KOPT-K1 (cell line): ENCODE results near the gene GLYATL1.

Source experiments
- H3K27ac ChIP-seq: fragments of 200-600 bp; sonication (generic); 2 replicates; pipeline ENCODE4 v1.5.1; 2016; ENCODE audit warnings: antibody characterized with exemption, mild to moderate bottlenecking, low read depth, low read length; ENCODE audit not compliant: poor library complexity, severe bottlenecking
- H3K36me3 ChIP-seq: fragments of 200-600 bp; sonication (generic); 2 replicates; pipeline ENCODE4 v1.5.1; 2017; ENCODE audit warnings: antibody characterized with exemption, mild to moderate bottlenecking, low read length, moderate library complexity; ENCODE audit not compliant: insufficient read depth
- H3K9me3 ChIP-seq: fragments of 200-600 bp; sonication (generic); 2 replicates; pipeline ENCODE4 v1.5.1; 2017; ENCODE audit warnings: antibody characterized with exemption, low read length, mild to moderate bottlenecking; ENCODE audit not compliant: insufficient read depth, poor library complexity, severe bottlenecking

The GLYATL1 gene, protein sequence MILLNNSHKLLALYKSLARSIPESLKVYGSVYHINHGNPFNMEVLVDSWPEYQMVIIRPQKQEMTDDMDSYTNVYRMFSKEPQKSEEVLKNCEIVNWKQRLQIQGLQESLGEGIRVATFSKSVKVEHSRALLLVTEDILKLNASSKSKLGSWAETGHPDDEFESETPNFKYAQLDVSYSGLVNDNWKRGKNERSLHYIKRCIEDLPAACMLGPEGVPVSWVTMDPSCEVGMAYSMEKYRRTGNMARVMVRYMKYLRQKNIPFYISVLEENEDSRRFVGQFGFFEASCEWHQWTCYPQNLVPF

DNA sequence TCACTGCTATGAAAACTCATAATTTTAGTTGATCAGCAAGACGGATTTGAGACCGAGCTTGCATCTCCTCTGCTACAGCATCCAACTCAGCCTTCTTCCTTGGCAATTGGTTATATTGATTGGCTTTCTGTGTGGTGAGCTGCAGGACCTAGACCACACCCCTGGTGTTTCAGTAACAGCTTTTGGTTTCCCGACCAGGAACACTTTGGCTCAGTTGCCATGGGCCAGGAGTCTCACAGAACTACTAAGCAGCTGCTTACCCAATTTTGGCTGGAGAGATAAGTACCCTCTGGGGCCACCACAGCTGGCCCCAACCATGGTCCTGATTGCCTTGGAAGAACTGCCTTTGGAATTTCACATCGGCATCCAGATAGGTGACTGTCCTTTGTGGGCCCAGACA lies at the start of gene GLYATL1:
TSS of gene GLYATL1 (plus strand) at position 212 of the 400 bp plus-strand sequence. CDS start 7,600 bp downstream, outside the sequence.
- H3K27ac ChIP-seq: no peak within 1 kb of the TSS

GRCh38 chr11:58893899-58894298 lies 45.4 kb upstream of the GLYATL1 start:
- Histone ChIP-seq H3K27ac (no peak overlapping the region), H3K9me3 (no peaks in the 10 kb centered on the region), H3K36me3 (no peaks in the 10 kb centered on the region)

More for the DNA sequence above, at the start of gene GLYATL1:
- Histone ChIP-seq H3K9me3 (no peaks in the 10 kb centered on the region), H3K36me3 (no peaks in the 10 kb centered on the region)

GRCh38 chr11:58898106-58898505 lies 41.2 kb upstream of the GLYATL1 start:
- H3K27ac ChIP-seq: no peak overlapping the region
- H3K9me3 ChIP-seq: no peaks in the 10 kb centered on the region
- H3K36me3 ChIP-seq: no peaks in the 10 kb centered on the region

DNA sequence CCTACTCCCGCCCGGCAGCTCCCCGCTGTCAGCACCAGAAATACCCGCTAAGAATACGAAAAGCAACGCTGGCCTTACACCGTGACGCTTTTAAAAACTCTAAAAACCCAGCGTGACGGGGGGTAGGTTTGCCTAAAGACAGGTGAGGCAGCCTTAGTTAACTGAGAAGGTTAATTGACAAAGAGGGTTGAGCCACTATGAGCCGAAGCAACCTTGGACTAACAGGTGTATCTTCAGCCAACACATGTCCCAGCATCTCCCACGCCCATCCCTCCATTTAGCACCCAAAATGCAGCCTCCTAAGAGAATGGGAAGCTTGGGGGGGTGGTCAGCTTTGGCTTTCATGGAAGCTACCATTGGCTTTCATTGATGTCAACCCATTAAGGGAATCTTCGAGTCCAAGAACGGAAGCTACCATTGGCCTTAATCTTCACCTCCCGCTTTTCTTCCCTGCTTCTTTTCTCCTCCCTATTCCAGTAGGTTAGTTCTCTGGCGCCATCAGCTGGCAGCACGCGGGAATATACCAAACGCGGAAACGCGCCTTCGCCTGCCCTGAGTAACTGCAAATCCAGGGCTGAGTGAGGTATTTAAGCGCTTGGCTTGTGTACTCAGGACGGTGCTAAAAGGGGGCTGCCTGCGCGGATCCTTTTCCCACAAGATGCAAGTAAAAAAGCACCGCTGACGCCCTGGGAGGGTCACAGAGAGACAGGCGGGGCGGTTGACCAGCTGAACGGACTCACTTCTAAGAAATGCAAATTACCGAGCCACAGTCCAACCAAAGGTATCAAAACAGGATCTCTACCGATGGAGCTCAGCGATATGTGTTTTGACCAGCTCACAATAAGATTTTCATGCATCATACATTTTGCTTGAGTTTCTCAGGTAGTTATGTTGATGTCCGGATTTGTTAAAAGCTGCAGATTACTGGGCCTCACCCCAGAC lies 38.5 kb upstream of the GLYATL1 start:
- H3K9me3 ChIP-seq: no peaks in the 10 kb centered on the region
- H3K27ac ChIP-seq: no peak overlapping the region
- no peaks in the 10 kb centered on the region for H3K36me3 ChIP-seq

DNA sequence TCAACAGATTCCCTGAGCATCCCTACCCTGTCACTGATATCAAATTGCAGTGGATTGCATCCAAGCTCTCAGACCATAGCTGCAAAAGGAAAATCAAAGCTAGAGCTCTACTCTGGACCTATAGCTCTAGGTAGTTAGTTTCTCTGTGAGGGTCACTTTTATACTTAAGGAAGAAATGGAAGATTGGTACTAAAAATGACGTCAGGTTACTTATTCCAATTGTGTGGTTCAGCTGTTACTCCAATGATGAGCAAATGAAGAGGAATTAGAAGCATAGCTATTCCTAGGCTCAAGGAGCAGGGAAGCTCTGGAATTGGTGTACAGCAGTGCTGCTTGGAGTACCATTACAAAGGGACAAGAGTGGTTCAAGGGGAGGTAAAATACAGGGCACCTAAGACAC lies 36.4 kb upstream of the GLYATL1 start:
- H3K9me3 ChIP-seq: no peaks in the 10 kb centered on the region
- no peak overlapping the region for H3K27ac ChIP-seq
- no peaks in the 10 kb centered on the region for H3K36me3 ChIP-seq

GRCh38 chr11:58905011-58905720 lies 34.1 kb upstream of the GLYATL1 start:
- H3K27ac ChIP-seq: no peak overlapping the region
- no peaks in the 10 kb centered on the region for H3K9me3 ChIP-seq
- no peaks in the 10 kb centered on the region for H3K36me3 ChIP-seq

DNA sequence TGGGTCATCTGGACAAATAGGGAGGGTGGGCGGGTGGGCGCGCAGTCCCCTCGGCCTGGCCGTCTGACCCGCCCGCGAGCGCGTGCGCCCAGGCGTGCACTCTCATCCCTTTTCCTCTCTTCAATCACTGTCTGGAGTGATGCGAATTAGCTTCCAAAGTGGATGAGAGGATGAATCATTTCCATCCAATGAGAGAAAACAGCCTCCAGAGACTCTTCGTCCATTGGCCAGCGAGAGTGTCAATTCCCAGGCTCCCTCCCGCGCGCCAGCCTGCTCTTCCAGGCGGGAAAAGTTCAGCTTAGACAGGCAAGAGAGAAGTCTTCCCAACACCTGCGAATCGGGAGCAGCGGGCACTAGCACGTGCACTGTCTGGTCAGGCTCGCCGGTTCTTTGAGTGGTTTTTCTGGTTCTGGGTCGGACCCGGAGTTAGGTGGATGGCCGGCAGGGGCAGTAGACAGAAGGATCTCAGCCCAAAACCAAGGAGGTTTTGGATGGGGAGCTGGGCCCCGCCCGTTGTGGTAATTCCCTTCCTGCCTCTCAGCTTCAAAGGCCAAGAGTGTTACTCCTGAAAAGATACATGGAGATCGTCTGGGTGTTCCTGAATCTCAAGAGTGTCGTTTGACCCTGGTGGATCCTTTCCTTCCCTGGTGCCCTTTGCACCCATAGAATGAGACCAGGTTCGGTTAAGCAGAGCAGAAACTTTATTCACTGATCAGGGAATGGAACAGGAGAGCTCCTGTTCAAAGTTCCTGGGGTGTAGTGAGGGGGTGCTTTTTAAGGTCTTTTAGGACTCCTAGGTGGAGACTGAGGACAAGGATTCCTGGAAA lies 33.4 kb upstream of the GLYATL1 start:
- Histone ChIP-seq H3K36me3 (no peaks in the 10 kb centered on the region), H3K9me3 (no peaks in the 10 kb centered on the region), H3K27ac (no peak overlapping the region)

DNA sequence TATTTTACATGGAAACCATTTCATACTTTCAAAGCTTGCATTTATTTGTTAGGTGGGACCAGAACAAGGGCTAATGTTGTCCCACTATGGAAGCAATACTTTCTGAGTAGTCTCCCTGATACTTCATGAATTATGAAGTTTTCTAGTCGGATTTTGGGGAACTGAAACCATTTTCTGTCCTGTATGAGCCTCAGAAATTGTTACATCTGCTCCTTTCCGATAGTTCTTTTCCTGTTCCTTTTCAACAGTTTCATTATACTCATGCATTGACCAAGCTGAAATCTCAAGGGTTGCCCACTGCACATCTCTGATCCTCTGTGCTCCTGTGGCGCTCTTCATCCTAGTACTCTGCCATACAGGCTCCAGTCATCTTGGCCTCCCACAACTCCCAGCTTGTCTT lies 31.5 kb upstream of the GLYATL1 start:
- Histone ChIP-seq H3K27ac (no peak overlapping the region), H3K36me3 (no peaks in the 10 kb centered on the region), H3K9me3 (no peaks in the 10 kb centered on the region)

- Histone ChIP-seq H3K27ac (no peak overlapping the region), H3K9me3 (peaks cover 8% of the 10 kb centered on the region), H3K36me3 (no peaks in the 10 kb centered on the region)
Observed at GRCh38 chr11:58912124-58912523, 27.2 kb upstream of the GLYATL1 start.

GRCh38 chr11:58913685-58914084 lies 25.6 kb upstream of the GLYATL1 start:
- no peaks in the 10 kb centered on the region for H3K36me3 ChIP-seq
- peaks cover 13% of the 10 kb centered on the region for H3K9me3 ChIP-seq
- H3K27ac ChIP-seq: no peak overlapping the region

DNA sequence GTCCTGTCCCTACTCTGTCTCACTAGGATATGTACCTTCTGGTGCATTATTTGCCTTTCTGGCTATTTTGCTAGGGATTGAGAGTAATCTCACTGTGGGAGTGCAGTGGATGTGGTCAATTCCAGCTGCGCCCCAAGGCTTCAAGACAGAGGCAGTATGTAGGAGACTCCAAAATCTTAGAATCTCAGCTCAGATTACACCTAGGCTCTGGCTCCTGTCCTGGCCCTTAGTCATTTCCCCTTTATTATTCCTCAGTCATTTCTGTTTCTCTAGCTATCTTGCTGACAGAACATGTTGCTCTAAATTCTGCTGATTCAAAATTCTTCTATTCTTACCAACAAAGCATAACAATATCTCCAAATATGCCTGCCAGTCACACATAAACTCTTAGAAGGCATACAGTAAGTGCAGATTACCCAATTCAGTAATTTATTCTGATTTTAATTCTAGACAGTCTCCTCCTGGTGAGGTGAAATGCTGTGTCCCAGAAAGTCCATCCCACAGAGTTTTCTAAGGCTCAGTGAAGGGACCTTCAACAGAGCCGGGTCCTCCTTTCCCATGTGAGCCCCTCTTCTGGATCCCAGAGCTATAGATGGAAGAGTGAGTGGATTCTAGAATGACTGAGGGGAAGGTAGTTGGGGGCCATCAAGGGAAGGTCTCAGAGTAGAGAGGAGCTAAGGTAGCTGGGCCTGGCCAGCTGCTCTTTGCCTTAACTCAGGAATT lies 24.3 kb upstream of the GLYATL1 start:
- no peak overlapping the region for H3K27ac ChIP-seq
- no peaks in the 10 kb centered on the region for H3K36me3 ChIP-seq
- H3K9me3 ChIP-seq: peaks cover 13% of the 10 kb centered on the region

DNA sequence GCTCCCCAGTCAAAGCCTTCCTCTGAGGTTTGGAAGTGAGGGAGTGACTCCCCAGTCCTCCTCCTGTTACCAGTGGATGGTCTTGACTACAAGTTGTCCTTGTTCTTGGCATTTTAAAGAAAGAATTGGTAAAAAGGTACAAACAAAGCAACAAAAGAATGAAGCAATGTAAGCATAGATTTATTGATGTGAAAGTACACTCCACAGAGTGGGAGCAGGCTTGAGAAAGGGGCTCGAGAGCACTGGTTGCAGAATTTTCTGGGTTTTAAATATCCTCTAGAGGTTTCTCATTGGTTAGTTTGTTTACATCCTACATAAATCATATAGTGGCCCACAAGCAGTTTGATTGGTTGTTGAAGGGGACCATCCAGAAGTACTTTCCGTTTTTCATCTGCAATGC lies 22.7 kb upstream of the GLYATL1 start:
- H3K9me3 ChIP-seq: peaks cover 13% of the 10 kb centered on the region
- H3K27ac ChIP-seq: no peak overlapping the region
- no peaks in the 10 kb centered on the region for H3K36me3 ChIP-seq

DNA sequence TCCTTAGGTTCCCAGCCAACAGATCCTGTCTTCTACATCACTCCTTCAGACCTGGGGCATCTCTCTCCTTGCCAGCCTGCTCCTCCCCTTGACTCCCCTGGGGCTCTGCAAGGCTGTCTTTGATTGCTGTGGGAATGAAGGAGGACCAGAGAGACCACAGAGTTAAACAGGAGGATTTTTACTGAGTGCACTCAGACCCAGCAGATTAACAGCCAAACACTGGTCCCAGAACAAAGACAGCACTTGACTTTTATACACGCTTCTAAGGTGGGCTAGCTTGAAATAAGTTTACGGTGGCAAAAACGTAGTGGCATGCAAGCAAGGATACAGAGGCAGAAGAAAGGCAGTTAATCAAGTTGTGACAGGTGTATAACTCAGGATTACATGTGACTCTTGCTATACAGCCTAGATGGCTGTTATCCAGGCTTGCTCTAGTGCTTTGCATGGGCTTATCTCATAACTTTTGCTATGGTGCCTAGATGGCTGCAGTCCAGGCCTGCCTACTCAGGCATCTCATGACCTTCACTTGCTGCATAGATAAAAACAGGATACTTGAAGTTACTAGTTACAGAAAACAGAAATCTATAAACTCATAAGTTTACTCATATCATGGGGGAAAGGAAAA lies 22.0 kb upstream of the GLYATL1 start:
- Histone ChIP-seq H3K9me3 (peaks cover 13% of the 10 kb centered on the region), H3K27ac (no peak overlapping the region), H3K36me3 (no peaks in the 10 kb centered on the region)
